Choroid plexus epithelial cell (primary cell): Measurements from ENCODE around the gene OSBPL9.
A peak's percentile ranks its signal among the peaks of the same experiment; 100 is the strongest.

ENCODE experiments used
- DNase-seq: peaks from one replicate; pipeline ENCODE4 v3.0.0-alpha.2; 2010; ENCODE audit warnings: low read depth
- H3K4me3 ChIP-seq: 2 replicates; pipeline ENCODE4 v1.5.1; 2011; ENCODE audit warnings: low read depth, mild to moderate bottlenecking, control low read depth, low read length, moderate library complexity
- TF ChIP-seq, protein P1 (sequence below): conservative IDR thresholded peaks from 2 replicates; pipeline ENCODE4 v1.5.1; 2011; ENCODE audit warnings: low read depth, mild to moderate bottlenecking, control low read depth, inconsistent platforms, low read length, moderate library complexity

OSBPL9 gene

DNA sequence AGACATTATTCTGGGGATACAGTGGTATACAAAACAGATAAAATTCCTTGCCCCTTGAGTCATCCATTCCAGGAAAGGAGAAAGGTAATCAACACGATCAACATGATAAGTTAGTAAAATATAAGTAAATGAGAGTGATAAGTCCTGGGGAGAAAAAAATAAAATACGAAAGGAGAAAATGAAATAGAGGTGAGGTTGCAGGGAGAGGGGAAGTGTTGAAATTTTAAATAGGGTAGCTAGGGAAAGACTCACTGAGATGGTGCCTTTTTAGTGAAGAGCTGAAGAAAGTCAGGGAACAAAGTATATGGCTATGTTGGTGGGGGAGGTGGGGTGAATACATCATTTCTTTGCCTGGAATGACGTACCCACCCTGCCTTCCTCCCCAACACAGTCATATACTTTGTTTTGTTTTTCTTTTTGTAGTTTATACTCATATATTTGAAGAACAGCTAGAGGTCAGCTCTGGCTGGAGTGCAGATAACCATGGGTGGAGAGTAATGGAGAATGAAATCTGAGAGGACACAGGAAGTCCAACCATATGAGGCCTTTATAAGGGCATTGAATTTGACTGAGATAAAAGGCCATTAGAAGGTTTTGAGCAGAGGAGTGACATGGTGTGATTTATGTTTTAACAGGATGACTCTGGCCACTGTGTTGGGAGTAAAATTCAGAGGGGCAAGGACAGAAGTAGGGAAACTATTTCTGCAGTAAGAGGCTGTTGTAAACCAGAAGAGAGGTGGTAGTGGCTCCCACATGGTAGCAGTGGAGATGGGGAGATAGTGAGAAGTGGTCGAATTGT, 54.8 kb downstream of the OSBPL9 start:
- TF ChIP-seq, protein P1, sequence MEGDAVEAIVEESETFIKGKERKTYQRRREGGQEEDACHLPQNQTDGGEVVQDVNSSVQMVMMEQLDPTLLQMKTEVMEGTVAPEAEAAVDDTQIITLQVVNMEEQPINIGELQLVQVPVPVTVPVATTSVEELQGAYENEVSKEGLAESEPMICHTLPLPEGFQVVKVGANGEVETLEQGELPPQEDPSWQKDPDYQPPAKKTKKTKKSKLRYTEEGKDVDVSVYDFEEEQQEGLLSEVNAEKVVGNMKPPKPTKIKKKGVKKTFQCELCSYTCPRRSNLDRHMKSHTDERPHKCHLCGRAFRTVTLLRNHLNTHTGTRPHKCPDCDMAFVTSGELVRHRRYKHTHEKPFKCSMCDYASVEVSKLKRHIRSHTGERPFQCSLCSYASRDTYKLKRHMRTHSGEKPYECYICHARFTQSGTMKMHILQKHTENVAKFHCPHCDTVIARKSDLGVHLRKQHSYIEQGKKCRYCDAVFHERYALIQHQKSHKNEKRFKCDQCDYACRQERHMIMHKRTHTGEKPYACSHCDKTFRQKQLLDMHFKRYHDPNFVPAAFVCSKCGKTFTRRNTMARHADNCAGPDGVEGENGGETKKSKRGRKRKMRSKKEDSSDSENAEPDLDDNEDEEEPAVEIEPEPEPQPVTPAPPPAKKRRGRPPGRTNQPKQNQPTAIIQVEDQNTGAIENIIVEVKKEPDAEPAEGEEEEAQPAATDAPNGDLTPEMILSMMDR = no peak
- DNase-seq = peak; percentile 88
- H3K4me3 ChIP-seq = no peak overlapping the region

DNA sequence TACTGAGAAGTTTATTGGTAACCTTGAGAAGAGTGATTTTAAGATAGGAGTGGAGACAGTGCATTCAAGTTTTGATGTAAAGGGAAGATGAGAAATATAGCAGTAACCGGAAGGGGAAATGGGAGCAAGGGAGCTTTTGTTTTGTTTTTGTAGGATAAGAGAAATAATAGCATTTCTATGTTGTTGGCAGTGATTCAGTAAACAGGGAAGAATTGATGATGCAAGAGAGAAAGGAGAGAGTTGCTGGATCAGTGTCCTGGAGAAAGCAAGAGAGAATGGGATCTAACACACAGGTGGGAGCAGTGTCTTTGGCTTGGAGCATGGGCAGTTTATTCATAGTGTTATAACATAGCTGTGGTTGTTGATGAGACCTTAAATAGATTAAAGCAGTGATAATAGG, 56.4 kb downstream of the OSBPL9 start:
- TF ChIP-seq, protein P1 = no peak
- no peak for DNase-seq
- H3K4me3 ChIP-seq = no peak overlapping the region

DNA sequence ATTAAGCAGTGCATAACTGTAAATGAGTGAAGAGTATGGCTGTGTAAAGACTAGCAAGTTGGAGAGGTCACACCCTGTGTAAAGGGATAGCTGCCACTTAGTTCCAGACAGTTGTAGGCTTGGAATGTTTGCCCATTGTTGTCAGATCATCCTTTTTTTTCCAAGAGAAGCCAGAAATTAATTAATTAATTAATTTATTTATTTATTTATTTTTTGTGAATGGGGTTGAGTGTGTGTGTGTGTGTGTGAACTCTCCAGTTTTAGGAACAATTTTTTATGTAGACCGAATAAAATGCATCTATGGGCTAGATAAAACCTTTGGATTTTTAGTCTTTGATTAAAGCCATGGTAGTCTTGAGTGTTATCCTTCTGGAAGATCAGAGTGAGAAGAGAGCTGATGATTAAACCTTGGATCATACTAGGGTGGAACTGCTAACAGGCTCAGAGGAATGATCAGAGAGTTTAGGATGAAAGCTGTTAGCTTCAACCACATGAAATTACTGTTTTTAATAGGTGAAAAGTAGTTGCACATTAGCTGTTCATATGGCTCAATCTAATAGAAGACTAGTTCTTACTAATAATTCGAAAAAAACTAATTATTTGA, 58.4 kb downstream of the OSBPL9 start:
- TF ChIP-seq, protein P1 = no peak
- H3K4me3 ChIP-seq = no peak overlapping the region
- no peak for DNase-seq

DNA sequence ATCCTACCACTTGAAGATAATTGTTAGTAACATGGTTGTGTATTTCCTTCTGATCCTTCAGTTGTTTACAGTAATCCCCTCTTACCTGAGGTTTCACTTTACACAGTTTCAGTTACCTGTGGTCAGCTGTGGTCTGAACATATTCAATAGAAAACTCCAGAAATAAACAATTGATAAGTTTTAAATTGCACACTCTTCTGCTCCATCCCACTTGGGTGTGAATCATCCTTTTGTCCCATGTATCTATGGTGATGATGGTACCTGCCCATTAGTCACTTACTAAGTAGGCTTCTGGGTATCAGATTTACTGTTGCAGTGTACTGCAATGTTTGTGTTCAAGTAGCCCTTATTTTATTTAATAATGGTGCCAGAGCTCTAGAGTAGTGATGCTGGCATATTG, 62.5 kb downstream of the OSBPL9 start:
- no peak overlapping the region for H3K4me3 ChIP-seq
- DNase-seq = peak; percentile 30
- TF ChIP-seq, protein P1 = no peak

DNA sequence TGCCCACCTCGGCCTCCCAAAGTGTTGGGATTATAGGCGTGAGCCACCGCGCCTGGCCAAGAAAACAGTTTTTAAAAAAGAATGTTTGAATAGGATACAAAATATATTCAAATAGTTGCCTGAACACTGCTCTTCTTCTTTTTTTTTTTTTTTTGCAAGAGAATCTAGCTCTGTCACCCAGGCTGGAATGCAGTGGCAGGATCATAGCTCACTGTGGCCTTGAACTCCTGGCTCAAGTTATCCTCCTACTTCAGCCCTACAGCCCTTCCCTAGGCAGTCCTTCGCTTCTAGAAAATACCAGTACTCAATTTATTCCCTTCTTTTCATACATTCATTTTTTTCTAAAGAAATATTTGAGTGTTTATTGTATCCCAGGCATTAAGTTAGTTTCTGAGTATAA, 67.9 kb downstream of the OSBPL9 start:
- TF ChIP-seq, protein P1 = no peak
- no peak overlapping the region for H3K4me3 ChIP-seq
- no peak for DNase-seq

DNA sequence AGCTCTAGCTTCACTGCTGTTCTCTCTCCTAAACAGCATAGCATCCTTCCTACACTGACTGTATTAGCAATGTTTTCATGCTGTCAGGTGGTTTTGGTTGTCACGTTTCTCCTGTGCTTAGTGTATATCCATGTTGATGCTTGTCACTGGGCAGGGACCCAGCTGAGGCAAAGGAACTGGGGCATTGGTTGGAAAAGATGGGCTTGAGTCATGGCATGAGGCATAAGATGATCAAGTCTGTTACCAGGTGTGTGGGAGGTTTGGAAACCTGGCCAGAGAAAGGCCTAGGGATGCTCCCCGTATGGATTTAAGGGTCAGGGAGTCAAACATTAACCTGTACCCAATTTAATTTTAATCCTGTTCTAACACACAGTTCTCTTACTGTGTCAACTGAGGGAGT, 69.6 kb downstream of the OSBPL9 start:
- TF ChIP-seq, protein P1 = no peak
- DNase-seq = no peak
- H3K4me3 ChIP-seq = no peak overlapping the region

DNA sequence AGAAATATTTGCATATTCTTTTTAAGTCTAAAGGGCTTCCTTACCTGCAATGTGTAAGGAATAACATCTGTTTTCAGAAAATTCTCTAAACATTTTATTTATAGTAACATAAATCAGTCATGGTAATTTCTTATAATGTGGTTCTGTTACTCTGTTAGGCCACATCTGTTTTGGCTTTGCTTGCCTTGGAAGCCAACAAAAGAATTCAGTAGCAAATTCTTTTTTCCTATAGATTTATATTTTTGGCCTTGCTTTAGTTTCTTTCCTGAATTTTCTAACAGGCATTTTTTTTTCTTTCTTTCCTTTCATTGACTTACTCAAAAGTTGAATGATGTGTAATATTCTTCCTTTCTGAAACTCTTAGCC, 72.2 kb downstream of the OSBPL9 start:
- no peak for DNase-seq
- H3K4me3 ChIP-seq = no peak overlapping the region
- TF ChIP-seq, protein P1 = no peak
